CD14-positive monocyte (primary cell): ENCODE measurements around the gene ZNF593. TPM values are rescaled to one million over a fixed set of nuclear protein-coding genes. Genes with fewer than 3 reads are reported as not detected.

Experiments
- DNase-seq, 3 donors: peaks; one replicate each; pipeline ENCODE4 v3.0.0-alpha.2; 2011 to 2022
- H2AFZ ChIP-seq: 2 replicates; pipeline ENCODE4 v1.6.0; 2012; ENCODE audit warnings: mild to moderate bottlenecking, low read depth, low read length, inconsistent platforms; ENCODE audit not compliant: insufficient read depth, poor library complexity, severe bottlenecking
- H3K27ac ChIP-seq, 2 donors: 1 replicate in 1 of 2; 2 replicates in 1 of 2; pipeline ENCODE4 v1.5.1; 2012 to 2013; ENCODE audit warnings: low read length in 2 of 2, control low read depth in 1 of 2, inconsistent platforms in 1 of 2, low read depth in 1 of 2, mild to moderate bottlenecking in 1 of 2
- H3K27me3 ChIP-seq, 2 donors: one replicate each; pipeline versions ENCODE4 v1.6.0 to v1.6.1; 2011 to 2013; ENCODE audit warnings: low read length in 2 of 2; ENCODE audit not compliant: control insufficient read depth in 2 of 2, insufficient read depth in 2 of 2
- H3K36me3 ChIP-seq, 2 donors: replicated peaks in 1 of 2; 1 replicate in 1 of 2; 2 replicates in 1 of 2; pipeline versions ENCODE4 v1.5.1 to v1.6.1; 2012 to 2013; ENCODE audit warnings: low read length in 2 of 2, control low read depth in 1 of 2, inconsistent platforms in 1 of 2, mild to moderate bottlenecking in 1 of 2; ENCODE audit not compliant: insufficient read depth in 2 of 2, control insufficient read depth in 1 of 2
- H3K4me1 ChIP-seq, 2 donors: 1 replicate in 1 of 2; 2 replicates in 1 of 2; pipeline versions ENCODE4 v1.5.1 to v1.6.1; 2012 to 2013; ENCODE audit warnings: low read length in 2 of 2, control low read depth in 1 of 2, inconsistent platforms in 1 of 2, mild to moderate bottlenecking in 1 of 2, moderate library complexity in 1 of 2; ENCODE audit not compliant: insufficient read depth in 2 of 2, control insufficient read depth in 1 of 2
- H3K4me2 ChIP-seq: replicated peaks from 2 replicates; pipeline ENCODE3; 2012; ENCODE audit warnings: low read length, moderate library complexity, mild to moderate bottlenecking; ENCODE audit not compliant: poor library complexity, severe bottlenecking; ENCODE audit errors: extremely low read depth
- H3K4me3 ChIP-seq, 3 experiments: fragments of 200-600 bp in 1 of 3; sonication (generic) in 1 of 3; replicated peaks in 1 of 3; 1 replicate in 2 of 3; 2 replicates in 1 of 3; pipeline ENCODE4 v1.5.1; 2011 to 2013; ENCODE audit warnings: low read length in 3 of 3, mild to moderate bottlenecking in 3 of 3, control low read depth in 2 of 3, low read depth in 2 of 3, inconsistent platforms in 1 of 3, moderate library complexity in 1 of 3
- H3K79me2 ChIP-seq: 2 replicates; pipeline ENCODE4 v1.6.0; 2012; ENCODE audit warnings: mild to moderate bottlenecking, control low read depth, inconsistent platforms, low read length, moderate library complexity; ENCODE audit not compliant: insufficient read depth
- H3K9ac ChIP-seq: 2 replicates; pipeline ENCODE4 v1.6.0; 2017; ENCODE audit warnings: low read length, mild to moderate bottlenecking; ENCODE audit not compliant: insufficient read depth, poor library complexity, severe bottlenecking
- H3K9me3 ChIP-seq, 2 donors: replicated peaks in 1 of 2; 1 replicate in 1 of 2; 2 replicates in 1 of 2; pipeline versions ENCODE4 v1.5.1 to v1.6.1; 2012 to 2013; ENCODE audit warnings: low read length in 2 of 2, control low read depth in 1 of 2; ENCODE audit not compliant: control insufficient read depth in 1 of 2, insufficient read depth in 1 of 2
- H4K20me1 ChIP-seq: 2 replicates; pipeline ENCODE4 v1.6.0; 2012; ENCODE audit warnings: mild to moderate bottlenecking, low read length, control low read depth, moderate library complexity; ENCODE audit not compliant: insufficient read depth
- H3K27ac Mint-ChIP-seq, 7 donors: one replicate each; pipeline ENCODE4 v1.8.0; 2020; ENCODE audit warnings: mild to moderate bottlenecking in 7 of 7, mixed read lengths in 7 of 7, moderate library complexity in 6 of 7, inconsistent platforms in 2 of 7
- H3K27me3 Mint-ChIP-seq, 3 donors: one replicate each; pipeline ENCODE4 v1.8.0; 2021 to 2022; ENCODE audit warnings: low read depth in 3 of 3, mild to moderate bottlenecking in 3 of 3, mixed read lengths in 3 of 3, moderate library complexity in 3 of 3, inconsistent platforms in 1 of 3
- H3K36me3 Mint-ChIP-seq, 2 donors: one replicate each; pipeline ENCODE4 v1.8.0; 2020; ENCODE audit warnings: mixed read lengths in 2 of 2, inconsistent platforms in 1 of 2, mild to moderate bottlenecking in 1 of 2
- H3K4me1 Mint-ChIP-seq: one replicate; pipeline ENCODE4 v1.8.0; 2020; ENCODE audit warnings: mild to moderate bottlenecking, mixed read lengths
- H3K4me3 Mint-ChIP-seq, 2 donors: one replicate each; pipeline ENCODE4 v1.8.0; 2020; ENCODE audit warnings: mild to moderate bottlenecking in 2 of 2, mixed read lengths in 2 of 2, moderate library complexity in 1 of 2
- H3K9me3 Mint-ChIP-seq, 7 donors: one replicate each; pipeline ENCODE4 v1.8.0; 2020 to 2022; ENCODE audit warnings: mixed read lengths in 7 of 7, mild to moderate bottlenecking in 6 of 7, moderate library complexity in 6 of 7, inconsistent platforms in 2 of 7
- WGBS: methylation state at CpG from one replicate; pipeline ENCODE4 v1.1.5; 2013; ENCODE audit warnings: missing lambda C conversion rate; ENCODE audit not compliant: insufficient coverage; 5-methylcytosine and 5-hydroxymethylcytosine counted together
- intact Hi-C, 2 donors: fragments of 100-400 bp; cut with micrococcal nuclease; formaldehyde crosslinking; loops; one replicate each; pipeline versions ENCODE4 v1.15.0 to v1.15.1; 2023
- polyA plus RNA-seq, 3 donors: library from polyadenylated mRNA; depleted of rRNA in 1 of 3; unstranded in 2 of 3; stranded (reverse) in 1 of 3; fragments of 300-500 nt in 2 of 3; fragments of >200 nt in 1 of 3; fragmentation: Illumina TruSeq in 2 of 3; gene quantifications; 1 replicate in 2 of 3; 2 replicates in 1 of 3; pipeline ENCODE4 v1.2.3, GENCODE V29; 2012 to 2021
- TF ChIP-seq, protein P1 (sequence below): fragments of 200-600 bp; IDR thresholded peaks from one replicate; pipeline ENCODE4 v1.8.0; 2022; ENCODE audit warnings: antibody characterized with exemption, mild to moderate bottlenecking

The ZNF593 gene
- polyA plus RNA-seq, 3 donors: 23.6 to 36.5 (median 27.8) TPM

DNA sequence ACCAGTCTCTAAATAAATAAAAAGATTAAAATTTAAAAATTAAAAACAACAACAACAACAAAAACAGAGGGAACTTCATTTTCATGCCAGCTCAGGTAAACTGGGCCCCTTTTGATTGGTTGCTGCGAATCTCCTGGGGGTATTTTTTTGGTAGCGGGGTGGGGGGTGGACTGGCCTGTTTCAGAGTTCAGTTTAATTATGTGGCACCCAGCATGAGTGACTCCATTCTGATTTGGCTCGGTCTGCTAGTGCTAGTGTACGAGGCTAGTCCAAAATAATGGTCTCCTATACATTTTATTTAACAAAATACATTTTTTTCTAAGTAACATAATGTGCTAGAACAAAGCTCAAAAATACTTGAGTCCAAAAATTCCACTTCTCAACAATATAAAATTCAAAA is 39.9 kb upstream of the ZNF593 start:
- H3K9me3 Mint-ChIP-seq: peaks cover 0 to 1% (median 0%) of the 10 kb centered on the region in 7 donors
- Histone ChIP-seq H3K27ac (no peak overlapping the region), H3K4me1 (peaks cover 35 to 41% of the 10 kb centered on the region in 2 donors), H3K4me2 (no peak overlapping the region), H3K9ac (no peak overlapping the region), H3K4me3 (no peak overlapping the region), H2AFZ (no peak overlapping the region), H3K27me3 (no peaks in the 10 kb centered on the region), H3K9me3 (no peaks in the 10 kb centered on the region), H3K36me3 (no peaks in the 10 kb centered on the region), H3K79me2 (peaks cover 9% of the 10 kb centered on the region), H4K20me1 (no peaks in the 10 kb centered on the region)
- DNase-seq: no peak
- peaks cover 0 to 2% (median 1%) of the 10 kb centered on the region in 3 donors for H3K27me3 Mint-ChIP-seq
- H3K27ac Mint-ChIP-seq: no peak overlapping the region
- H3K36me3 Mint-ChIP-seq: no peaks in the 10 kb centered on the region
- intact Hi-C loops: no loop called here
- TF ChIP-seq, protein P1, sequence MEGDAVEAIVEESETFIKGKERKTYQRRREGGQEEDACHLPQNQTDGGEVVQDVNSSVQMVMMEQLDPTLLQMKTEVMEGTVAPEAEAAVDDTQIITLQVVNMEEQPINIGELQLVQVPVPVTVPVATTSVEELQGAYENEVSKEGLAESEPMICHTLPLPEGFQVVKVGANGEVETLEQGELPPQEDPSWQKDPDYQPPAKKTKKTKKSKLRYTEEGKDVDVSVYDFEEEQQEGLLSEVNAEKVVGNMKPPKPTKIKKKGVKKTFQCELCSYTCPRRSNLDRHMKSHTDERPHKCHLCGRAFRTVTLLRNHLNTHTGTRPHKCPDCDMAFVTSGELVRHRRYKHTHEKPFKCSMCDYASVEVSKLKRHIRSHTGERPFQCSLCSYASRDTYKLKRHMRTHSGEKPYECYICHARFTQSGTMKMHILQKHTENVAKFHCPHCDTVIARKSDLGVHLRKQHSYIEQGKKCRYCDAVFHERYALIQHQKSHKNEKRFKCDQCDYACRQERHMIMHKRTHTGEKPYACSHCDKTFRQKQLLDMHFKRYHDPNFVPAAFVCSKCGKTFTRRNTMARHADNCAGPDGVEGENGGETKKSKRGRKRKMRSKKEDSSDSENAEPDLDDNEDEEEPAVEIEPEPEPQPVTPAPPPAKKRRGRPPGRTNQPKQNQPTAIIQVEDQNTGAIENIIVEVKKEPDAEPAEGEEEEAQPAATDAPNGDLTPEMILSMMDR: no peak
- H3K4me1 Mint-ChIP-seq: peaks cover 38% of the 10 kb centered on the region
- H3K4me3 Mint-ChIP-seq: no peak overlapping the region
- 100% methylated on average over 1 of the region's 4 CpGs for WGBS

GRCh38 chr1:26130695-26131094 is 39.0 kb upstream of the ZNF593 start:
- Histone ChIP-seq H3K79me2 (no peaks in the 10 kb centered on the region), H3K27ac (no peak overlapping the region), H3K36me3 (no peaks in the 10 kb centered on the region), H3K9ac (no peak overlapping the region), H3K9me3 (no peaks in the 10 kb centered on the region), H3K4me3 (no peak overlapping the region), H3K27me3 (no peaks in the 10 kb centered on the region), H2AFZ (no peak overlapping the region), H3K4me2 (no peak overlapping the region), H3K4me1 (peaks cover 30 to 32% of the 10 kb centered on the region in 2 donors), H4K20me1 (no peaks in the 10 kb centered on the region)
- DNase-seq: no peak
- H3K36me3 Mint-ChIP-seq: no peaks in the 10 kb centered on the region
- peaks cover 0 to 2% (median 1%) of the 10 kb centered on the region in 3 donors for H3K27me3 Mint-ChIP-seq
- H3K4me3 Mint-ChIP-seq: no peak overlapping the region
- TF ChIP-seq, protein P1: no peak
- peaks cover 0 to 2% (median 0%) of the 10 kb centered on the region in 7 donors for H3K9me3 Mint-ChIP-seq
- intact Hi-C loops: no loop called here
- WGBS: no CpG with 5 or more reads among the region's 1 CpG
- H3K4me1 Mint-ChIP-seq: peaks cover 31% of the 10 kb centered on the region
- H3K27ac Mint-ChIP-seq: no peak overlapping the region
